Panc1 (cell line): ENCODE measurements around the gene AHI1. TPM values are rescaled to one million over a fixed set of nuclear protein-coding genes. Genes with fewer than 3 reads are reported as not detected.

Source experiments
- ATAC-seq: fragments of 200-7000 bp; cut with Tn5 transposase; 2 replicates; pipeline ENCODE4 v1.9.1; 2020; ENCODE audit warnings: mild to moderate bottlenecking, moderate library complexity
- BruUV-seq: library from RNA; stranded (reverse); fragments of 400-500 nt; replicated peaks from 2 replicates; lab custom pipeline; 2021; lab: Mats Ljungman, UMichigan
- CTCF ChIA-PET: fragments of 300-600 bp; sonication (Branson Sonifier 250); formaldehyde crosslinking; loops from one replicate; lab custom pipeline; 2022; ENCODE audit warnings: antibody characterized with exemption; lab: Charles Lee
- POLR2A ChIA-PET: fragments of 300-600 bp; sonication (Branson Sonifier 250); formaldehyde crosslinking; loops from one replicate; lab custom pipeline; 2022; ENCODE audit warnings: antibody characterized with exemption; lab: Charles Lee
- DNase-seq: peaks from one replicate; pipeline ENCODE4 v3.0.0-alpha.2; 2010; ENCODE audit warnings: low read depth, low spot score
- H3K27ac ChIP-seq: 2 replicates; pipeline ENCODE4 v1.5.1; 2011; ENCODE audit warnings: mild to moderate bottlenecking, low read length, inconsistent platforms
- H3K27me3 ChIP-seq: fragments of 200-500 bp; sonication (Bioruptor generic); 2 replicates; pipeline ENCODE4 v1.6.0; 2014; ENCODE audit warnings: low read length, inconsistent platforms; ENCODE audit not compliant: control insufficient read depth, insufficient read depth
- H3K36me3 ChIP-seq: fragments of 200-500 bp; sonication (Bioruptor generic); 2 replicates; pipeline ENCODE4 v1.5.1; 2014; ENCODE audit warnings: inconsistent platforms, mild to moderate bottlenecking, low read length, moderate library complexity; ENCODE audit not compliant: control insufficient read depth, insufficient read depth
- H3K4me1 ChIP-seq: 2 replicates; pipeline ENCODE4 v1.5.1; 2011; ENCODE audit warnings: inconsistent platforms, mild to moderate bottlenecking, low read length, moderate library complexity; ENCODE audit not compliant: control insufficient read depth, insufficient read depth
- H3K4me3 ChIP-seq, 2 experiments: 2 replicates each; pipeline ENCODE4 v1.5.1; 2011 to 2012; ENCODE audit warnings: low read depth in 2 of 2, low read length in 2 of 2, mild to moderate bottlenecking in 2 of 2, inconsistent platforms in 1 of 2, moderate library complexity in 1 of 2
- H3K9me3 ChIP-seq: fragments of 200-500 bp; sonication (Bioruptor generic); 2 replicates; pipeline ENCODE4 v1.5.1; 2014; ENCODE audit warnings: low read depth, mild to moderate bottlenecking, inconsistent platforms, low read length, moderate library complexity; ENCODE audit not compliant: control insufficient read depth, insufficient read depth
- CTCF ChIP-seq: fragments of 450-650 bp; IDR thresholded peaks from 2 replicates; pipeline ENCODE4 v1.5.1; 2017; ENCODE audit warnings: mild to moderate bottlenecking
- POLR2AphosphoS5 ChIP-seq: IDR thresholded peaks from 2 replicates; pipeline ENCODE4 v1.6.1; 2012; ENCODE audit warnings: mild to moderate bottlenecking, low read depth, low read length, moderate library complexity
- REST ChIP-seq, 2 experiments: IDR thresholded peaks; 2 replicates each; pipeline ENCODE4 v1.6.1; 2011 to 2012; ENCODE audit warnings: low read depth in 2 of 2, control low read depth in 1 of 2, low read length in 1 of 2, mild to moderate bottlenecking in 1 of 2, moderate library complexity in 1 of 2; ENCODE audit not compliant: insufficient read depth in 1 of 2
- SIN3A ChIP-seq: IDR thresholded peaks from 2 replicates; pipeline ENCODE4 v1.6.1; 2012; ENCODE audit warnings: low read depth, mild to moderate bottlenecking, low read length, moderate library complexity, borderline replicate concordance; ENCODE audit not compliant: insufficient read depth
- TCF7L2 ChIP-seq: IDR thresholded peaks from 2 replicates; pipeline ENCODE4 v1.6.1; 2011; ENCODE audit warnings: mild to moderate bottlenecking, low read depth, low read length, inconsistent platforms
- in situ Hi-C: cut with HindIII; loops from 2 replicates; pipeline ENCODE4 v1.10.0; 2016; ENCODE audit warnings: low sequenced_read_pairs, low pct_unique_long_range_greater_than_20kb
- intact Hi-C: fragments of 100-400 bp; cut with micrococcal nuclease; formaldehyde crosslinking; loops from one replicate; pipeline ENCODE4 v1.10.0; 2022; ENCODE audit not compliant: unreplicated experiment
- total RNA-seq: library from RNA; stranded (reverse); gene quantifications from one replicate; pipeline ENCODE4 v1.2.1, GENCODE V29; 2021; ENCODE audit not compliant: unreplicated experiment

AHI1 gene
- total RNA-seq, 1 experiment from 2014 or later = 22.3 TPM

GRCh38 chr6:135325624-135326424, 171.7 kb downstream of the AHI1 start:
- CTCF ChIA-PET = no interaction called here
- in situ Hi-C loops = no loop called here

GRCh38 chr6:135324531-135324930, 173.0 kb downstream of the AHI1 start:
- no peak for ATAC-seq
- CTCF ChIA-PET = no interaction called here
- in situ Hi-C loops = no loop called here
- H3K36me3 ChIP-seq = no peaks in the 10 kb centered on the region
- H3K4me3 ChIP-seq = no peak overlapping the region
- TF ChIP-seq SIN3A (no peak), CTCF (no peak), REST (IDR thresholded peaks at IDR 0.05; ENCODE audit: insufficient read depth in 1 of 2, low read depth in 2 of 2, low read length in 1 of 2) (no peak), TCF7L2 (no peak), POLR2AphosphoS5 (no peak)
- POLR2A ChIA-PET = no interaction called here
- no peaks in the 10 kb centered on the region for H3K27me3 ChIP-seq
- no peak overlapping the region for H3K27ac ChIP-seq
- H3K9me3 ChIP-seq = no peaks in the 10 kb centered on the region
- no peaks in the 10 kb centered on the region for H3K4me1 ChIP-seq
- no TSS peak for BruUV-seq
- DNase-seq = no peak
- intact Hi-C loops = no loop called here

More at GRCh38 chr6:135325624-135326424, 171.7 kb downstream of the AHI1 start:
- Histone ChIP-seq H3K27ac (no peak overlapping the region), H3K9me3 (no peaks in the 10 kb centered on the region), H3K4me1 (no peaks in the 10 kb centered on the region), H3K36me3 (no peaks in the 10 kb centered on the region), H3K4me3 (no peak overlapping the region), H3K27me3 (no peaks in the 10 kb centered on the region)
- BruUV-seq = no TSS peak
- TF ChIP-seq TCF7L2 (no peak), CTCF (no peak), REST (IDR thresholded peaks at IDR 0.05; ENCODE audit: insufficient read depth in 1 of 2, low read depth in 2 of 2, low read length in 1 of 2) (no peak), SIN3A (no peak), POLR2AphosphoS5 (no peak)
- intact Hi-C loops = no loop called here
- DNase-seq (no peak), ATAC-seq (no peak)
- POLR2A ChIA-PET = no interaction called here
